Fibroblast of skin of abdomen (primary cell): ENCODE measurements around the gene GANAB.
"Not testable (repeated sequence)": the region's sequence is repeated elsewhere in the genome, so short reads cannot be mapped to it uniquely, and the experiment has no call there.

Experiments
- DNase-seq: peaks from one replicate; pipeline ENCODE4 v3.0.0-alpha.2; 2013

The GANAB gene

DNA sequence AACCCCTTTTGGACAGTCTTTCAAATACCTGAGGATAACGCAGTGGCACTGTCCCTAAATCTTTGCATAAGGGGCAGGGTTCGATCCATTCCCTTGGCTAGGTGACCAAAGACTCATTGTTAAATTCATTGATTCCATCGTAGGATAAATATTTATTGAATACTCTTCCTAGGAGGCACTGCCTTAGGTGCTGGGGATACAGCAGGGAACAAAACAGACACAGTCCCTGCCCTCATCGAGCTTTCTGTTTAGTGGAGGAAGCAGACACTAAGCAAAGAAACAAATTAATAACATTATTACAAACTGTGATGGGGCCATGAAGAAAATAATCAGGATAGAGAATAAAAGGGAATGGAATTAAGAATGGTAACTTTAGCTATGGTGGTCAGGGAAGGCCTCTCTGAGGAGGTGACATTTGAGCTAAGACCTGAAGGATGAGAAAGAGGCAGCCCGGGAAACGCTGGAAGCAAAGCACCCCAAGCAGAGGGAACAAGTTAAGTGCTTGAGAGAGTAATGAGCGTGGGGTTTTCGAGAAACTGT is 25.3 kb downstream of the GANAB start:
- DNase-seq, result no peak

DNA sequence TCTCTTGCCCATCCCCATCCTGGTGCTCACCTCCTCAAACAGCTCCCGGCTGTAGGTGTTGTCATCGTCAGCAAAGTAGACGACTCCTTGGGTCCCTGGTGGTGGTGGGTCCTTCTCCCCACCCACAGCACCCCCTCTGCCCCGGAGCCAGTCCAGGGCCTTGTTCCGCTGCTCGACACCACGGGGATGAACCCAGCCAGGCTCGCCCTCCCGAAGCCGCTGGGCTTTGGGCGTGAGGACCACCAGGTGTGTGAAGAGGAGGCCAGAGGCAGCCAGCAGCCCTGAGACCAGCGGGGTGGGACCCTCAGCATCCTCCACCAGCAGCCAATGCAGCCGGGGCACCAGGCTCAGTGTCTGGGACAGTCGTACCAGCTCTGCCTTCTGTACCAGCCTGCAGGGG is 29.5 kb downstream of the GANAB start:
- DNase-seq, result not testable (repeated sequence)

DNA sequence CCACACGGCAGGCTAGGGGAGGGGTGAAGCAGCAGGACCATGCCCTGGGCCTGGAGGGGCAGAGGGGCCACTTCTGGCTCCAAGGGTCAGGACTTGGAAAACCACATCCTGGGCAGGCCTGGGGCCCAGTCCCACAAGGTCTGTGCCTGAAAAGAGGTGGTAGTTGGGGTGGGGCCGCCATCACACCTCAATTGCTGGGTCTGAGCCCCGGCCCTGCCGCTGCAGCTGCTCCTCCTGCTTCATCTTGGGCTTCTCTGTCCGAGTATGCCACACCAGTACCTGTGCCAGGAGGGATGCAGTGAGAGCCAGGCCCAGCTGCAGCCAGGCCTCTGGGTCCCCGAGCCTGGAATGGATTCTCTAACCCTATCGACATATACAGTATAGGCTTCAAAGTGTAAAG is 30.9 kb downstream of the GANAB start:
- DNase-seq, result no peak

DNA sequence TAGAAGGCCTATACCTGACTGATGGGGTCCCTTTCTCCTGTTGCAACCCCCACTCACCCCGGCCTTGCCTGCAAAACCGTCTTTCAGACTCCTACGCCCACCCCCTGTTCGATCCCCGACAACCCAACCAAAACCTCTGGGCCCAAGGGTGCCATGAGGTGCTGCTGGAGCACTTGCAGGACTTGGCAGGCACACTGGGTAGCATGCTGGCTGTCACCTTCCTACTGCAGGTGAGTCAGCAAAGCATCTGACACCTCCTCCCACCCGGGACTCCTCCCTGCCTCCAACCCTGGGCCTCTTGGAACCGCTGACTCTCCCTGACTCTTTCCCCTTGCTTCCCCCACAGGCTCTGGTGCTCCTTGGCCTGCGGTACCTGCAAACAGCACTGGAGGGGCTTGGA is 32.1 kb downstream of the GANAB start:
- DNase-seq, result no peak

DNA sequence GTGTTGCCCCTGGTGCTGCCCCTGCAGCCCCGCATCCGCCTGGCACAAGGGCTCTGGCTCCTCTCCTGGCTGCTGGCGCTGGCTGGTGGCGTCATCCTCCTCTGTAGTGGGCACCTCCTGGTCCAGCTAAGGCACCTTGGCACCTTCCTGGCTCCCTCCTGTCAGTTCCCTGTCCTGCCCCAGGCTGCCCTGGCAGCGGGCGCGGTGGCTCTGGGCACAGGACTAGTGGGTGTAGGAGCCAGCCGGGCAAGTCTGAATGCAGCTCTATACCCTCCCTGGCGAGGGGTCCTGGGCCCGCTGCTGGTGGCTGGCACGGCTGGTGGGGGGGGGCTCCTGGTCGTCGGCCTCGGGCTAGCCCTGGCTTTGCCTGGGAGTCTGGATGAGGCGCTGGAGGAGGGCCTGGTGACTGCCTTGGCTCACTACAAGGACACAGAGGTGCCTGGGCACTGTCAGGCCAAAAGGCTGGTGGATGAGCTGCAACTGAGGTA is 33.1 kb downstream of the GANAB start:
- no peak for DNase-seq

DNA sequence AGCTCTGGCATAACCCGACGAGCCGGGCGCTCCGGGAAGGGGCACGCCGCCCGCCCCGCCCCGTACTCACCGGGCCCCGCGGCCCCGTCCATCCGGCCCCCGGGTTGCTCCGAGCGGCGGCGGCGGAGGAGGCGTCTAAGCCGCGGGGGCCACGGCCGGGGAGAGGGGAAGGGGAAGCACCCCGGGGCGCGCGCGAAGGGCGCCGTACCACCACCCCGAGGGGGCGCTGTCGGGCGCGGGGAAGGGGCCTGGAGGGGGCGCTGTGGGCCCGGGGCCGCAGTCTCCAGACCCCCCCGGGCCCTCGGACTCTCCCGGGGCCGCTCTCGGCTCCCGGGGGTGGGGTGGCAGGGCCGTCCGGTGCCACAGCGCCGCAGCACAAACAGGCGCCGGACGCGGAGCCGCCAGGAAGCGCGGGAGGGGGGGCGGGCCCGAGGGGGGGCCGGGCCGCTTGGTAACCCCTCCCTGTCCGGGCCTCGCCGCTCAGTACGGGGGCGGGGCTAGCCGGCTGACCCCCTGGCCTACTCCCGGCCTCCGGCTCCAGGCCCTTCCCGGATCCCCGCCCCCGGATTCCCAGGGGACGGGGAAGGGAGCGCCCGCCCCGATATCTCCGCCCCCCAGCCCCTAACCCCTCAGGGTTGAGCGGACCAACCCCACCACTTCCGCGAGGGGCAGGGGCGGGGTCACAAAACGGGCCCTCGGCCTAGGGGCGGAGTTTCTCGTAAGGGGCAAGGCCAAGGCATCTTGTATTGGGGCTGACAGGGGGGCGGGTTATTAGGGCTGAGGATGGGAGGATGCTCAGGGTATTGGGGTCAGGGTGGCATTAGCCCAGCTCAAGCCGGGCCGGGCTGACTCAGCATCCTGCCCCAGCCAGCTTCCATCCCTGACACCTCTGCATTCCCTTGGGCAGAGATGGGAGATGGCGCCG is 33.8 kb downstream of the GANAB start, which contains the start of the genes EML3 and ROM1:
EML3 (minus strand) TSS at position 410 of the 925 bp plus-strand sequence; CDS start at position 92, 318 bp downstream.
ROM1 (plus strand) TSS at position 892 of the 925 bp plus-strand sequence; CDS start at position 917, 25 bp downstream.
- DNase-seq, result peak; percentile 79

DNA sequence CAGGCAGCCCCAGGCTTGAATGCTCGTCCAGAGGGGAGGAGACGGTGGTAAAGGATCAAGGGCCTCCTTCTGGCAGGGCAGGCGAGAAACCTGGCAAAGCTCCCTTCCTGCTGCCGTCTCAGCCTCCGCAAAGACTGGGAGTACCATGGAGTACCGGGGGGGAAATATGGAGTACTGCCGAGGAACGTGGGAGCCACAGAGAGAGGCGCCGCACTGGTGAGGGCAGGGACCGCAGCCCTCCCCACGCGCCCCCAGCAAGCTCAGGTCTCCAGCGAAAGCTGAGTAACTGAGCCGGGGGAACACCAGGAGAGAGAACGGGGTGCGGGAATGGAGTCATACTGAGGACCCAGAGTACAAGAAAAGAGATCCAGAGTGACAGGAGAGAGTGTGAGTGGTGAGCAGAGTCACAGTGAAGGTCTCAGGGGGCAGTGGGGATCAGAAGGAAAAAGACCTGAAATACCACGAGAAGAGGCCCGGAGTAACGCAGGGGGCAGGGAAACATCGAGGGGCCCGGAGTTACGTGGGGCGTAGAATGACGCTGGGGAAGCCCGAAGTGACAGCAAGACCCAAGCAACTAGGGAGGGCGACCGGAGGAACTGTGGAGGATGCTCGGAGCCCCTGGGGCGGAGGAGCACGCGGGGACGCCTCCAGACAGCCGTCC is 34.6 kb downstream of the GANAB start:
- DNase-seq, result peak; percentile 55

DNA sequence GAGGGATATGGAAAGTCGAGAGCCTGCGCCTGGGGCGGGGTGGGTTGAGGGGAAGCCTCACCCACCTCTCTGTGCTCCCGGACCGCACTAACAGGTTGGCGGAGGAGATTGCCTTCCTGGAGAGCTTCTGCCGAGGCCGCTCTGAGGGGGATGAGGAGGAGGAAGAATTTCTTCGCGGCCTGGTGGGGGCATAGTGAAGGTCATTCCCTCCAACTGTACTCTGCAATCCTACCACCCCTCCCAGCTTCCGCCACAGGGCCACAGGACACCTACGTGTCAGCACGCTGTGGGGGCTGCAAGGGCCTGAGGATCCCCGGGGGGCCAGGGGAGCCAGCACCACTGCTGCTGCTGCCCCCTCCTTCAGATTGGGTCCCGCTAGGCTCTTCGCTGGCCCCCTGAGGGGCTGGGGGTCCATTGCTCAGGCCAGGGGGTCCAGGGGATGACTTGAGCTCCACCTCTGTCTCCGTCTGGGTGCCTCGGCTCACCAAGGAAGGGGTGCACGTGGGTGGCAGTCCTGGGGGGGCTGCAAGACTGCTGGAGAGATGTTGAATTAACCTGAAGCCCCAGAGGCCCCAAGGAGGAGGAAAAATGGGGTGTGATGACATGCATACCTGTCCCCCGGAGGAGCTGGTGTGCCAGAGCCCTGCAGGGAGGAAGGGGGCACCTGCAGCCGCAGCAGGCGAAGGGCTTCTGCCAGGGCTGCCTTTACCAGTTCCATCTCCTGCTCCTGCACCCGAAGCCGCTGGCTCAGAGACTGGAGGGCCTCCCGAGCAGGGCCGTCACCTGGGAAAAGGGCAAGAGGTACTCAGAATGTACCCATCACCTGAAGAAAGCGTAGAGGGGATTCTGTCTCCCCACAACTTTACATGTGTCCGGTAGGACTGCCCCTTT is 35.4 kb downstream of the GANAB start:
- no peak for DNase-seq

DNA sequence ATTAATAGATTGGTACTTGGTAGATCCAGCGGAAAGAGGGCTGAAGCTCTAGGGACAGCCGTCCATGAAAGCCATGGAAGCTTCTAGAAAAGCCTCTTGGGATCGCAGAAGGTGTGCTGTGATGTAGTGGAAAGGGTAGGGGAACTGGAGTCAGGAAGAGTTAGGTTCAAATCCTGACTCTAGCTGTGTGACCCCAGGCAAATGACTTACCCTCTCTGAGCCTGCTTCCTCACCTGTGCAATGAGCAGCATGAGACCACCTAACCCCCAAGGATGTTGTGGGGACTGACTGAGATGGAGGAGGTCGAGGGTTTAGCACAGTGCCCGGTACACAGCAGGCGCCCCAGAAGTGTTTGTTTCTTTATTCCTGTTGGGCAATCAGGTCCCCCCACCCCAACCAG is 36.0 kb downstream of the GANAB start:
- no peak for DNase-seq

DNA sequence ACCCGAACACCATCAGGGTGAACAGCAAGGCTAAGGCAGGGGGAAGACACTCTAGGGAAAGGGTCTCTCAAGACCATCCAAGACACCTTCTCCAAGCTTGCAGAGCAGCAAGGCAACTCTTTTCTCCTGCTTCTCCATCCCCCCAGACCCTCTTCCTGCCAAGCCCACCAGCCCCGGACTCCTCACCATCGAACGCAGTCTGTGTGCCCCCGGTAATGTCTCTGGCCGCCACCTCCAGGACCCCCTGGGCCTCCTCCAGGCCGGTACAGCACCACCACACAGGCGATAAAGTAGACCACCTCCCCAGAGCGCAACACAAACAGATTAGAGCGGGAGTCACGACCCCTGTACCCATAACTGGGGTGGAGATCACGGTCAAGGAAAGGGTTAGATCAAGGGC is 37.6 kb downstream of the GANAB start:
- DNase-seq, result no peak

DNA sequence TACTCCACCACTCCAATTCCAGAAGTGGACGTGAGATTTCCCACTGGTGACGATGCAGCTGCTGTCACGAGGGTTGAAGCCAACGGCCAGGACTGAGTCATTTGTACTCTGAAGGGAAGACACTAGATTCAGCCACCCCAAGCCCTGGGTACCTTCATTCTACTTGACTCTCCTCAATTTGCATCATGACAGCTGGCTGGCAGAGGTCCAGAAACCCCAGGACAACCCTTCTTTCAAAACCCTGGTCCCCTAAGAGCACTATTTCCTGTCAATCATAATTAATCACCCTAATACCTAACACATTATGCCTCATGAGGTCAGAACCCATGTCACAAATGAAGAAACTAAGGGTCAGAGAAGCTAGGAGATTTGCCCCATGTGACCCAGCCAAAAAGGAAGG is 38.7 kb downstream of the GANAB start:
- no peak for DNase-seq

DNA sequence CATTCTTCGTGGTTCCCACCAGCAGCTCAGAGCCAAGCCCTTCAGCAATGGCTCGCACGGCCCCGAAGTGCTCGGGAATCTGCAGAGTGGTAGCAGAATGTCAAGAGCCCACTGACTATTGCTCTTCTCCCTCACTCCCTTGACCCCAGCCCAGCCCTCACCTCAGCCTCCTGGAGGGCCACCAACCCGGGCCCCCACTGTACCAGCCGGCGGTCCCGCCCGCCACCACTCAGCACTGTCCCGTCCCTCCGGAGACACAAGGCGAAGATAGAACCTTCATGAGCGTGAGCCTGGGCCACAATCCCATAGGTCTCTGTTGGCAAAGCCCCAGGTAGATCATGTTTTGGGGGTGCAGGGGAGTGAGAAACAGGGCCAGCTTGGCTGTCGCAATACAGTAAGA is 40.5 kb downstream of the GANAB start:
- no peak for DNase-seq

DNA sequence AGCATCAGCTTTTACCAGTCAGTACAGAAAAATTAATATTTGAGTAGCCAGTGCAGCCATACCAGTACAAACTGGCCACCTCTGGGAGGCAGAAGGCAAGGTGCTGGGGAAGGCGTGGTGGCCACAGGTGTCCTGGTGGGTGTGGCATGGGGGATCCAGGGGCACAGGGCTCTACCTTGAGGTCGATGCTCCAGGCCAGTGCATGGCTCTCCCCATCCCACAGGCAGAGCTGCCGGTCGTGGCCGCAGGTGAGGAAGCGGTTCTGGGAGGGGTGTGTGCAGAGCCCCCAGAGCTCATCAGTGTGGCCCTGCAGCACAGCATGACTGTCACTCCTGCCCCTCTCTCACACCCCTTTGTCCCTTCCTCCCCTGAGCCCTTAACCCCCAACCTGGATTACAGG is 40.9 kb downstream of the GANAB start:
- no peak for DNase-seq

DNA sequence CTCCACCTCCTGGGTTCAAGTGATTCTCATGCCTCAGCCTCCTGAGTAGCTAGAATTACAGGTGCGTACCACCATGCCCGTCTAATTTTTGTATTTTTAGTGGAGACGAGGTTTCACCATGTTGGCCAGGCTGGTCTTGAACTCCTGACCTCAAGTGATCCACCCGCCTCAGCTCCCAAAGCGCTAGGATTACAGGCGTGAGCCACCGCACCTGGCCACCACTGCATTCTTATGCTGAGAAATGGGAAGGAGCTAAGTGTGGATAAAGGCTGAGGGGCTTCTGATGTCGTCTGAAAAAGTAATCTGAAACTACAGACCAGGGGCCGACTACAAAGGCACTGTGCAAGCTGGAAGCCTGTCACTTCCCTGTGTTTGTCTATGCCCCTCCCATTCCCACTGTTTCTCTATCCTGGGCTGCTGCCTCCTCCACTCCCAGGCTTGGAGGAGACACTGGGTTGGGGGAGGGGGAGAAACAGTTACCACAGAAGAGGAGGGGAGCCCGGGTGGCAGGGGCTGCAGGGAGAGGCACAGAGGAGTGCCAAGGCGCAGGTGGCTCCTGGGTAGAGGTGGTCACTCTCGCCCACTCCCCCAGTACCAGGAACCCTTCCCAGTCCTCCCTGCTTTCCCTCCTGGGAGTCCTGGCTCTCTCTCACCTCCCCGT is 41.8 kb downstream of the GANAB start:
- DNase-seq, result no peak

DNA sequence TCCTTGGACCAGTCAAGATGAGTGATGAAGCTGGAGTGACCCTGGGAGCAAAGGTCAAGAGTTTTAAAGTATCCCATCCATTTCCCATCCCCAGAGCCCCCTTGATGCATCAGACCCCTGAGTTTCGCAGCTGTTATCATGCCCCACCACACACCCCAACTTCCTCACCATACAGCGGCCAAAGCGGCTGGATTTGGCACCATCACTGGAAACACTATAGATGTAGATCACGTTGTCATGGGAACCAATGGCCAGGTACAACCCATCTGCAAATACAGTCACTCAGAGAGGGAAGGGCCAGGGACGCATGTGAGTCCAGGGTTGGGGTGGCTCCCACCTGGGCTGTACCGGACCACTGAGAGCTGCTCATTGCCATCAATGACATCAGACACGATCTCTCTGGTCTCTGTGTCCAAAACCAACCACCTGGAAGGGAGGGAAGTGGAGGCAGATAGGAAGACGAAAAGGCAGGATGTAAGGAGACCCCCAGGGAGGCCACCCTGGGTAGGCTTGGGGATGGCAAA is 42.6 kb downstream of the GANAB start:
- DNase-seq, result no peak

DNA sequence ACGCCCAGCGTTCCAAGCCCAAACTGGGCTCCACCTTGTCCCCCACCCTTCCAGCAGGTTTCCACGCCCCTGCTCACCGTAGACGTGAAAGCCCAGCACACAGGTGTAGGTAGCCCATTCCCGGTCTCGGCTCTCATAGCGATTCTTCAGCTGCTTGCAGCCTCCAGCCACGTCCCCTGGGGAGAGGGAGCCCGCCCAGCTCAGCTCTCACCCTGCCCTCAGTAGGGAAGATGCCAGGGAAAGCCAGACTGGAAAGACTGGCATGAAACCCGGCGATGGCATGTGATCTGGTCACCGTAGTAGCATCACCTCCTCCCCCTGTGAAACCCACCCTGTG is 43.4 kb downstream of the GANAB start:
- DNase-seq, result no peak

DNA sequence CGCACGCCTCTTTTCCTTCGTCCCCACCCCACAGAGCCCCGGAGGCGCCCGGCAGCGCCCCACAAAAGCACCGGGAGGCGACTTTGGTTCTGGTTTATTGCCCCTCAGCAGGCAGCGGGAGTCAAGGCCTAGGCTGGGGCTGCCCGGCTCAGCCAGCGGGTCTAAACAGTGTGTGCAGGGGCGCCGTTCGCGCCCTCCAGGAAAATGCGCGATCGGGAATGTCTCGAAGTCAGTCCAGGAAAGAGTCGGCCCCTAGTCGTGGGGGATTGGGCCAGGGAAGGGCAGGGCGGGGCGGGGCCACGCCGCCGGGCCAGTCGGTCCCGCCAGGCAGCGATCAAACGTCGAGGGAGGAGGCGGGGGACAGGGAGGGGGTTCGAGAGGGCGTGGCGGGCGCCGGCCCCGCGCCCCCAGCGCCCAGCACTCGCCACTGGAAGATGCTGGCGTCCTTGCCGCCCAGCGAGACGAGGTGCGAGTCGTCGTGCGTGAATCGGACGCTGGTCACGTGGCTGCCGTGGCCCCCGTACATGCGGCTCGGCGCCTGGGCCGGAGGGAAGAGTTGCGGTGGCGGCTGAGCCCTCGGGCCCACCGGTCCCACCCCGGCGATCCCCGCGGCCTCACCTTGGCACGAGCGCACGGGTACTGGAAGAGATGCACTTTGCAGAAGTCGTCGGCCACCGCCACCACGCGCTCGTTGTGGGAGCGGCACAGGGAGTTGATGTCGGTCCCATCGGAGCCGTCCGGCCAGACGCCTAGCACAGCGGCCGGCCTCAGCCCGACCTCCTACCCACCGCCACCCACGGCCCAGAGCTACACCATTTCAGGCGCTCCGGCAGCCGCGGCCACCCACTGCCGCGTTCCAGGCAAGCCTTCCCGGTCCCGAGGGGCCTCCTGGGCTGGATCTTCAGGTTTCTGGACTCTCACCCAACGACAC is 44.0 kb downstream of the GANAB start:
- DNase-seq, result peak; percentile 69

DNA sequence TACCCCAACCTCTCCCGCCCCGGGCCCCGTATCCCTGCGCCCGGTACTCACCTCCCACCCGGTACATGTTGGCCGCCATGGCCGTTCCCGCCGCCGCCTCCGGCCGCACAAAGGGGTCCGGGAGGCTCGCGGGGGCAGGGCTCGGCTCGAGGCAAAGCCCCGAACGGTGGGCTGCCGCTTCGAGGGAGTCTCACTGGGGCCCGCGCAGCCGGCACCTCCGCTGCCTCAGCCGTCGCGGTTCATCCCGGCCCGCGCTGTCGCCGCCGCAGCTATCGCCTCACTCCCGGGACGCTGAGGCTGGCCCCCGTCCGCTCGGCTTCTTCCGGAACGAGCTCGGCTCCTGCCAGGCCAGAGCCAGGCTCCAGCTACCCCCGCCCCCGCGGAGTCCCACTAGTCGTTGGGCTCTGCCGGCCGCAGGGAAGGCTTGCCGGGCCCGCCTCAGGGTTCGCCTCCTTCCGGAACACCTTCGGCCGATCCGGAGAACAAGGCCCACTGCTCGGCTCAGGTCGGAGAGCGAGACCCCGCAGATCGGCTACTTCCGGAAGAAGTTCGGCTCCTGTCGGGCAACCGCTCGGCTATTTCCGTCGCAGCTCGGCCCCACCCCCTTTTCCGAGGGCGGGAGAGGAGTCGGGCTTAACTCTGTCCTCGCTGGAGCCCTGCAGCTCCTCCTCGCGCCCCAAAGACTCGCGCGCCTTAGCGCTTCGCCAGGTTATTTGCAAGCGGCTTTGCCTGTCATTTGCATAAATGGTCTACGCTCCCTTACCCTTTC is 44.9 kb downstream of the GANAB start, which contains the start of gene MTA2:
MTA2 (minus strand) TSS at position 494 of the 769 bp plus-strand sequence; CDS start at position 79, 415 bp downstream.
- peak; percentile 97 for DNase-seq

DNA sequence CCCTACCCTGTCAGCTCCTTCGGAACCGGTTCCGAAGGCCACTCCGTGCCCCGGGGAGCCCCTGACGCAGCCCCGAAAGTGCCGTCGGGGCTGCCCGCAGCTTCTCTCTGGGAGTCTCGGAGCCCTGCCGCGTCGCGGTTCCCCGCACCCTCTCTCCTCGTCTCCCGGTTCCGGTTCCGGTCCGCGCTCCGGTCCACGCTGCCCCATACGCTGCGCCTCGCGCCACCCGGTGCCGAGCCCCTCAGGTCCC is 45.4 kb downstream of the GANAB start:
- DNase-seq, result peak; percentile 25
